HL-60 (cell line): ENCODE measurements around the gene DENND4A.

Experiments
- POLR2AphosphoS5 ChIP-seq: IDR thresholded peaks from 2 replicates; pipeline ENCODE4 v1.6.1; 2012; ENCODE audit warnings: low read depth
- TF ChIP-seq, protein P1 (sequence below): IDR thresholded peaks from 2 replicates; pipeline ENCODE4 v1.6.1; 2012; ENCODE audit warnings: low read depth; ENCODE audit not compliant: insufficient replicate concordance
- TF ChIP-seq, protein P2 (sequence below): IDR thresholded peaks from one replicate; pipeline ENCODE4 v1.5.1; 2011; ENCODE audit warnings: low read length, control low read depth, inconsistent platforms; ENCODE audit not compliant: insufficient read depth

DNA sequence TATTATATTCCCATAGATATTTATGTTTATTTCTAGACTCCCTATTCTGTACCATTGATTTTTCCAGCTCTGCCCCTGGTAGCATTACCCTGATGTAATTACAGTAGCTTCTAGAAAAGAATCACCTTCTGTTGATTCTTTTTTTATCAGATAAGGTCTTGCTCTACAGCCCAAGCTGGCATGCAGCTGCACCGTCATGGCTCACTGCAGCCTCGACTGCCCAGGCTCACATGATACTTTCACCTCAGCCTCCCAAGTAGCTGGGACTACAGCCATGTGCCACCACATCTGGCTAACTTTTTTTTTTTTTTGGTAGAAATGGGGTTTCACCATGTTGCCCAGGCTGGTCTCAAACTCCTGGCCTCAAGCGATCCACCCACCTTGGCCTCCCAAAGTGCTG, 128.6 kb downstream of the DENND4A start:
- TF ChIP-seq, protein P1, sequence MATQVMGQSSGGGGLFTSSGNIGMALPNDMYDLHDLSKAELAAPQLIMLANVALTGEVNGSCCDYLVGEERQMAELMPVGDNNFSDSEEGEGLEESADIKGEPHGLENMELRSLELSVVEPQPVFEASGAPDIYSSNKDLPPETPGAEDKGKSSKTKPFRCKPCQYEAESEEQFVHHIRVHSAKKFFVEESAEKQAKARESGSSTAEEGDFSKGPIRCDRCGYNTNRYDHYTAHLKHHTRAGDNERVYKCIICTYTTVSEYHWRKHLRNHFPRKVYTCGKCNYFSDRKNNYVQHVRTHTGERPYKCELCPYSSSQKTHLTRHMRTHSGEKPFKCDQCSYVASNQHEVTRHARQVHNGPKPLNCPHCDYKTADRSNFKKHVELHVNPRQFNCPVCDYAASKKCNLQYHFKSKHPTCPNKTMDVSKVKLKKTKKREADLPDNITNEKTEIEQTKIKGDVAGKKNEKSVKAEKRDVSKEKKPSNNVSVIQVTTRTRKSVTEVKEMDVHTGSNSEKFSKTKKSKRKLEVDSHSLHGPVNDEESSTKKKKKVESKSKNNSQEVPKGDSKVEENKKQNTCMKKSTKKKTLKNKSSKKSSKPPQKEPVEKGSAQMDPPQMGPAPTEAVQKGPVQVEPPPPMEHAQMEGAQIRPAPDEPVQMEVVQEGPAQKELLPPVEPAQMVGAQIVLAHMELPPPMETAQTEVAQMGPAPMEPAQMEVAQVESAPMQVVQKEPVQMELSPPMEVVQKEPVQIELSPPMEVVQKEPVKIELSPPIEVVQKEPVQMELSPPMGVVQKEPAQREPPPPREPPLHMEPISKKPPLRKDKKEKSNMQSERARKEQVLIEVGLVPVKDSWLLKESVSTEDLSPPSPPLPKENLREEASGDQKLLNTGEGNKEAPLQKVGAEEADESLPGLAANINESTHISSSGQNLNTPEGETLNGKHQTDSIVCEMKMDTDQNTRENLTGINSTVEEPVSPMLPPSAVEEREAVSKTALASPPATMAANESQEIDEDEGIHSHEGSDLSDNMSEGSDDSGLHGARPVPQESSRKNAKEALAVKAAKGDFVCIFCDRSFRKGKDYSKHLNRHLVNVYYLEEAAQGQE: no peak
- TF ChIP-seq POLR2AphosphoS5: no peak
- TF ChIP-seq, protein P2, sequence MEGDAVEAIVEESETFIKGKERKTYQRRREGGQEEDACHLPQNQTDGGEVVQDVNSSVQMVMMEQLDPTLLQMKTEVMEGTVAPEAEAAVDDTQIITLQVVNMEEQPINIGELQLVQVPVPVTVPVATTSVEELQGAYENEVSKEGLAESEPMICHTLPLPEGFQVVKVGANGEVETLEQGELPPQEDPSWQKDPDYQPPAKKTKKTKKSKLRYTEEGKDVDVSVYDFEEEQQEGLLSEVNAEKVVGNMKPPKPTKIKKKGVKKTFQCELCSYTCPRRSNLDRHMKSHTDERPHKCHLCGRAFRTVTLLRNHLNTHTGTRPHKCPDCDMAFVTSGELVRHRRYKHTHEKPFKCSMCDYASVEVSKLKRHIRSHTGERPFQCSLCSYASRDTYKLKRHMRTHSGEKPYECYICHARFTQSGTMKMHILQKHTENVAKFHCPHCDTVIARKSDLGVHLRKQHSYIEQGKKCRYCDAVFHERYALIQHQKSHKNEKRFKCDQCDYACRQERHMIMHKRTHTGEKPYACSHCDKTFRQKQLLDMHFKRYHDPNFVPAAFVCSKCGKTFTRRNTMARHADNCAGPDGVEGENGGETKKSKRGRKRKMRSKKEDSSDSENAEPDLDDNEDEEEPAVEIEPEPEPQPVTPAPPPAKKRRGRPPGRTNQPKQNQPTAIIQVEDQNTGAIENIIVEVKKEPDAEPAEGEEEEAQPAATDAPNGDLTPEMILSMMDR: no peak
